HL-60 (cell line): ENCODE measurements around the gene SMCO4.

Source experiments
- CTCF ChIP-seq: IDR thresholded peaks from one replicate; pipeline ENCODE4 v1.5.1; 2011; ENCODE audit warnings: low read length, control low read depth, inconsistent platforms; ENCODE audit not compliant: insufficient read depth
- POLR2AphosphoS5 ChIP-seq: IDR thresholded peaks from 2 replicates; pipeline ENCODE4 v1.6.1; 2012; ENCODE audit warnings: low read depth
- TF ChIP-seq, protein P1 (sequence below): IDR thresholded peaks from 2 replicates; pipeline ENCODE4 v1.6.1; 2012; ENCODE audit warnings: low read depth; ENCODE audit not compliant: insufficient replicate concordance

DNA sequence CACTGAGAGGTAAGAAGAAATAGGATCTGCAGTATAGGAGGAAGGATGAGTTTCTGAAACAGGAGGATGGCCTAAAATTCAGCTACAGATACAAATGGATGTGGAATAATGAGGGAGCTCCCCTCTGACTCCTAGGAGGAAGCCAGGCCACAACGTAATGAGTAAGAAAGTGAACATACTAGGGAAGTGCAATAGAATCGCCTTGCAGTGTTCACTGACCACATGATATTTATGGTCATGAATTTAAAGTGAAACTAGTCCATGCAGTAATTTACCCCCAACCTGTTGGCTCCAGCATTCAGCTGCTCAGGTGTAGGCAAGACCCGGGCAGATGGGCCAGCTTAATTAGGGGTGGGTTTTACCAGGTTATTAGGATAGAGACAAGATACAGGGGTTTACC is 110.9 kb downstream of the SMCO4 start:
- TF ChIP-seq CTCF, result no peak
- TF ChIP-seq, protein P1, sequence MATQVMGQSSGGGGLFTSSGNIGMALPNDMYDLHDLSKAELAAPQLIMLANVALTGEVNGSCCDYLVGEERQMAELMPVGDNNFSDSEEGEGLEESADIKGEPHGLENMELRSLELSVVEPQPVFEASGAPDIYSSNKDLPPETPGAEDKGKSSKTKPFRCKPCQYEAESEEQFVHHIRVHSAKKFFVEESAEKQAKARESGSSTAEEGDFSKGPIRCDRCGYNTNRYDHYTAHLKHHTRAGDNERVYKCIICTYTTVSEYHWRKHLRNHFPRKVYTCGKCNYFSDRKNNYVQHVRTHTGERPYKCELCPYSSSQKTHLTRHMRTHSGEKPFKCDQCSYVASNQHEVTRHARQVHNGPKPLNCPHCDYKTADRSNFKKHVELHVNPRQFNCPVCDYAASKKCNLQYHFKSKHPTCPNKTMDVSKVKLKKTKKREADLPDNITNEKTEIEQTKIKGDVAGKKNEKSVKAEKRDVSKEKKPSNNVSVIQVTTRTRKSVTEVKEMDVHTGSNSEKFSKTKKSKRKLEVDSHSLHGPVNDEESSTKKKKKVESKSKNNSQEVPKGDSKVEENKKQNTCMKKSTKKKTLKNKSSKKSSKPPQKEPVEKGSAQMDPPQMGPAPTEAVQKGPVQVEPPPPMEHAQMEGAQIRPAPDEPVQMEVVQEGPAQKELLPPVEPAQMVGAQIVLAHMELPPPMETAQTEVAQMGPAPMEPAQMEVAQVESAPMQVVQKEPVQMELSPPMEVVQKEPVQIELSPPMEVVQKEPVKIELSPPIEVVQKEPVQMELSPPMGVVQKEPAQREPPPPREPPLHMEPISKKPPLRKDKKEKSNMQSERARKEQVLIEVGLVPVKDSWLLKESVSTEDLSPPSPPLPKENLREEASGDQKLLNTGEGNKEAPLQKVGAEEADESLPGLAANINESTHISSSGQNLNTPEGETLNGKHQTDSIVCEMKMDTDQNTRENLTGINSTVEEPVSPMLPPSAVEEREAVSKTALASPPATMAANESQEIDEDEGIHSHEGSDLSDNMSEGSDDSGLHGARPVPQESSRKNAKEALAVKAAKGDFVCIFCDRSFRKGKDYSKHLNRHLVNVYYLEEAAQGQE, result no peak
- TF ChIP-seq POLR2AphosphoS5, result no peak
